Parathyroid adenoma (tissue), 2 donors: ENCODE results near the gene FRMD4A.
"Not testable (repeated sequence)": the region's sequence is repeated elsewhere in the genome, so short reads cannot be mapped to it uniquely, and the experiment has no call there.

ENCODE experiments used
- H2AFZ ChIP-seq: fragments of 300-600 bp; sonication (generic); one replicate; pipeline ENCODE4 v1.7.0; 2017; ENCODE audit warnings: antibody characterized with exemption, mild to moderate bottlenecking
- H3K27ac ChIP-seq: fragments of 300-600 bp; sonication (generic); one replicate; pipeline ENCODE4 v1.7.0; 2017
- H3K27me3 ChIP-seq: fragments of 300-600 bp; sonication (generic); one replicate; pipeline ENCODE4 v1.7.0; 2017; ENCODE audit warnings: low read length; ENCODE audit not compliant: control insufficient read depth, insufficient read depth
- H3K36me3 ChIP-seq: fragments of 300-600 bp; sonication (generic); one replicate; pipeline ENCODE4 v1.7.0; 2017; ENCODE audit warnings: low read length; ENCODE audit not compliant: control insufficient read depth, insufficient read depth
- H3K4me1 ChIP-seq: fragments of 300-600 bp; sonication (generic); one replicate; pipeline ENCODE4 v1.7.0; 2017; ENCODE audit warnings: control low read depth
- H3K4me2 ChIP-seq: fragments of 300-600 bp; sonication (generic); one replicate; pipeline ENCODE4 v1.7.0; 2017; ENCODE audit warnings: low read length
- H3K4me3 ChIP-seq: fragments of 300-600 bp; sonication (generic); one replicate; pipeline ENCODE4 v1.7.0; 2017; ENCODE audit warnings: low read depth, low read length
- H3K79me2 ChIP-seq: fragments of 300-600 bp; sonication (generic); one replicate; pipeline ENCODE4 v1.7.0; 2017; ENCODE audit warnings: control low read depth
- H3K9ac ChIP-seq: fragments of 300-600 bp; sonication (generic); one replicate; pipeline ENCODE4 v1.7.0; 2017; ENCODE audit warnings: mild to moderate bottlenecking
- H3K9me3 ChIP-seq: fragments of 300-600 bp; sonication (generic); one replicate; pipeline ENCODE4 v1.7.0; 2017; ENCODE audit warnings: low read length; ENCODE audit not compliant: control insufficient read depth
- CTCF ChIP-seq: fragments of 300-600 bp; sonication (generic); IDR thresholded peaks from one replicate; pipeline ENCODE4 v1.7.0; 2017; ENCODE audit warnings: antibody characterized with exemption, mild to moderate bottlenecking
- donor health status: primary hyperparathyroidism.

FRMD4A gene

GRCh38 chr10:13716081-13717071 is 614.3 kb downstream of the FRMD4A start:
- Histone ChIP-seq H3K27ac (no peak overlapping the region), H2AFZ (no peak overlapping the region), H3K79me2 (no peaks in the 10 kb centered on the region), H3K4me1 (no peaks in the 10 kb centered on the region), H3K9ac (no peak overlapping the region), H3K9me3 (no peaks in the 10 kb centered on the region), H3K4me3 (no peak overlapping the region), H3K36me3 (no peaks in the 10 kb centered on the region), H3K27me3 (no peaks in the 10 kb centered on the region), H3K4me2 (no peak overlapping the region)
- no peak for TF ChIP-seq CTCF

GRCh38 chr10:13715596-13715995 is 615.1 kb downstream of the FRMD4A start:
- not testable (repeated sequence) for H2AFZ ChIP-seq, H3K36me3 ChIP-seq, H3K27ac ChIP-seq, H3K4me2 ChIP-seq, H3K4me3 ChIP-seq, H3K27me3 ChIP-seq, H3K9me3 ChIP-seq, H3K4me1 ChIP-seq, H3K9ac ChIP-seq, H3K79me2 ChIP-seq

- H3K4me2 ChIP-seq: no peak overlapping the region
- H3K9me3 ChIP-seq: no peaks in the 10 kb centered on the region
- H3K27me3 ChIP-seq: no peaks in the 10 kb centered on the region
- H2AFZ ChIP-seq: no peak overlapping the region
- no peak for TF ChIP-seq CTCF
- no peaks in the 10 kb centered on the region for H3K36me3 ChIP-seq
- no peak overlapping the region for H3K27ac ChIP-seq
- no peaks in the 10 kb centered on the region for H3K79me2 ChIP-seq
- H3K9ac ChIP-seq: no peak overlapping the region
- no peak overlapping the region for H3K4me3 ChIP-seq
- no peaks in the 10 kb centered on the region for H3K4me1 ChIP-seq
Measured at GRCh38 chr10:13715100-13715499, 615.6 kb downstream of the FRMD4A start.

GRCh38 chr10:13712837-13713581 is 617.7 kb downstream of the FRMD4A start:
- Histone ChIP-seq H2AFZ (no peak overlapping the region), H3K4me2 (no peak overlapping the region), H3K9ac (no peak overlapping the region), H3K27me3 (no peaks in the 10 kb centered on the region), H3K27ac (no peak overlapping the region), H3K36me3 (no peaks in the 10 kb centered on the region), H3K4me3 (no peak overlapping the region), H3K79me2 (no peaks in the 10 kb centered on the region), H3K4me1 (no peaks in the 10 kb centered on the region), H3K9me3 (no peaks in the 10 kb centered on the region)
- no peak for TF ChIP-seq CTCF

- no peaks in the 10 kb centered on the region for H3K27me3 ChIP-seq
- no peaks in the 10 kb centered on the region for H3K79me2 ChIP-seq
- no peak overlapping the region for H3K4me3 ChIP-seq
- no peak for TF ChIP-seq CTCF
- H3K4me1 ChIP-seq: peaks cover 3% of the 10 kb centered on the region
- no peaks in the 10 kb centered on the region for H3K9me3 ChIP-seq
- H3K4me2 ChIP-seq: no peak overlapping the region
- H2AFZ ChIP-seq: no peak overlapping the region
- H3K9ac ChIP-seq: no peak overlapping the region
- no peaks in the 10 kb centered on the region for H3K36me3 ChIP-seq
- H3K27ac ChIP-seq: no peak overlapping the region
Measured at GRCh38 chr10:13712476-13712836, 618.3 kb downstream of the FRMD4A start.
